ENCODE results near the gene CCDC191.

The CCDC191 gene

DNA sequence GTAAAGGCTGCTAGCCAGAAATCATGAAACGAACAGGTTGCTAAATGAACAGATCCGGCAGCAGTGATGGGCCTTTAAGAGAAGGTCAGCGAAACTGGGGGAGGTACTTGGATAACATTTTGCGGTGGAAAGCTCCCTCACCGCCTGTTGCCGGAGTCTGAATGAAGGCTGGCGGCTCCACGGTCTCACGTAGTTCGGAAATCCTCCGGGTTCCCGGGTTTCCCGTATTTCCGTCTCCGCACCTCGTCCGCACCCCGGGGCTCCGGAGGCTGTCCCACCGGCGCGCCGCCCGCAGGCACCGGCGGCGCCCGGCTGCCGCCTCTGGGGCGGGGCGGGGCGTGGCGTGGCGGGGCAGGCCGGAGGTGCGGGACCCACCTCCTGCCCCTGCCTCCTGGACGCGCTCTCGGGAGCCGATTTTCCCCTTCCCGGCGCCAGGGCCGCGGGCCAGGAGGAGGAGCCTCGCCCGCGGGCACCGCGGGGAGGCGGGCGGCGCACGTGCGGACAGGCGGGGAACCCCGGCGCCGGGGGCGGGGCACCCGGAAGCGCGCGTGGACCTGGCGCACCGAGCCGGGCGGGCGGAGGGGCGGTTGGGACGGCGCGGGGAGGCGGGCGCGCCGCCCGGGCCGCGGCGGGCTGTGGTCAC lies 108.8 kb downstream of the CCDC191 start, which contains the start of gene ZDHHC23:
TSS of gene ZDHHC23 (plus strand) at position 642 of the 643 bp plus-strand sequence. CDS start 790 bp downstream, outside the sequence.
- peak; percentile 79 for DNase-seq
- Histone ChIP-seq H3K4me3 (ENCODE audit: low read length) (peak within 1 kb of the TSS; percentile 71), H3K4me1 (ENCODE audit: low read length) (peaks cover 6% of the 10 kb centered on the region; the same call in 1 of the 2 replicates), H3K4me2 (ENCODE audit: low read depth, low read length) (peak within 1 kb of the TSS; percentile 78), H3K79me2 (ENCODE audit: low read length) (peaks cover 13% of the 10 kb centered on the region), H3K36me3 (replicated peaks; ENCODE audit: insufficient read depth, low read length) (no peaks in the 10 kb centered on the region), H3K9me3 (replicated peaks; ENCODE audit: insufficient read depth, low read length) (no peaks in the 10 kb centered on the region), H2AFZ (ENCODE audit: low read length) (peak within 1 kb of the TSS; percentile 86), H3F3A (ENCODE audit: insufficient read depth, low read length) (peaks cover 5% of the 10 kb centered on the region; the same call in 1 of the 2 replicates), H3K27me3 (replicated peaks; ENCODE audit: insufficient read depth, low read length) (no peaks in the 10 kb centered on the region), H3K27ac (ENCODE audit: low read length) (peak within 1 kb of the TSS; percentile 65; the same call in 1 of the 2 replicates), H3K9ac (ENCODE audit: low read length) (peak within 1 kb of the TSS; percentile 65), H4K20me1 (ENCODE audit: insufficient read depth, low read length) (no peaks in the 10 kb centered on the region), H3K9me2 (replicated peaks; ENCODE audit: insufficient read depth, low read length) (no peaks in the 10 kb centered on the region)
- TF ChIP-seq EZH2 (optimal IDR thresholded peaks at IDR 0.05; ENCODE audit: low read depth, low read length) (no peak), EZH2phosphoT487 (IDR thresholded peaks at IDR 0.05; ENCODE audit: low read length) (no peak)
- TF ChIP-seq, protein P1, sequence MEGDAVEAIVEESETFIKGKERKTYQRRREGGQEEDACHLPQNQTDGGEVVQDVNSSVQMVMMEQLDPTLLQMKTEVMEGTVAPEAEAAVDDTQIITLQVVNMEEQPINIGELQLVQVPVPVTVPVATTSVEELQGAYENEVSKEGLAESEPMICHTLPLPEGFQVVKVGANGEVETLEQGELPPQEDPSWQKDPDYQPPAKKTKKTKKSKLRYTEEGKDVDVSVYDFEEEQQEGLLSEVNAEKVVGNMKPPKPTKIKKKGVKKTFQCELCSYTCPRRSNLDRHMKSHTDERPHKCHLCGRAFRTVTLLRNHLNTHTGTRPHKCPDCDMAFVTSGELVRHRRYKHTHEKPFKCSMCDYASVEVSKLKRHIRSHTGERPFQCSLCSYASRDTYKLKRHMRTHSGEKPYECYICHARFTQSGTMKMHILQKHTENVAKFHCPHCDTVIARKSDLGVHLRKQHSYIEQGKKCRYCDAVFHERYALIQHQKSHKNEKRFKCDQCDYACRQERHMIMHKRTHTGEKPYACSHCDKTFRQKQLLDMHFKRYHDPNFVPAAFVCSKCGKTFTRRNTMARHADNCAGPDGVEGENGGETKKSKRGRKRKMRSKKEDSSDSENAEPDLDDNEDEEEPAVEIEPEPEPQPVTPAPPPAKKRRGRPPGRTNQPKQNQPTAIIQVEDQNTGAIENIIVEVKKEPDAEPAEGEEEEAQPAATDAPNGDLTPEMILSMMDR (IDR thresholded peaks at IDR 0.05; ENCODE audit: low read length): no peak

DNA sequence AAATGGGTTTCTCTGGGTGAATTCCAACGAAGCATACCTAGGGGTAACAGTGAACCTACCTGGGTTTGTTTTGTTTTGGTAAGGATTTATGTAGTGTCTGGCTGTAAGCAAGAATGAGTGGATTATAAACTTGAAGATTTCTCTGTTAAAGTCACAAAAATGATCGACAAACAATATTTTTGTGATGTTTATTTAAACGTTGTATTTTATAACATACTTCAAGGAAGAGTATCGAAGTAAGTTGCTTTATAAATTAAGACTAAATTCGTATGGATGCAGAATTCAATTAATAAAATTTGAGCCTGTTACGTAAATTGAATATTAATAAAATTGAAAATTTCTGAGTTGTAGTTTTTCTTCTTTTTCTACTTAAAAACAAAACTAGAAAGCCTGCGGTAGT lies 109.5 kb downstream of the CCDC191 start:
- Histone ChIP-seq H3K9me3 (replicated peaks; ENCODE audit: insufficient read depth, low read length) (no peaks in the 10 kb centered on the region), H2AFZ (ENCODE audit: low read length) (peak overlapping the region; percentile 86), H4K20me1 (ENCODE audit: insufficient read depth, low read length) (no peaks in the 10 kb centered on the region), H3K9me2 (replicated peaks; ENCODE audit: insufficient read depth, low read length) (no peaks in the 10 kb centered on the region), H3K4me1 (ENCODE audit: low read length) (peaks cover 6% of the 10 kb centered on the region; the same call in 1 of the 2 replicates), H3F3A (ENCODE audit: insufficient read depth, low read length) (peaks cover 5% of the 10 kb centered on the region; the same call in 1 of the 2 replicates), H3K79me2 (ENCODE audit: low read length) (peaks cover 13% of the 10 kb centered on the region), H3K4me2 (ENCODE audit: low read depth, low read length) (peak overlapping the region; percentile 56), H3K27me3 (replicated peaks; ENCODE audit: insufficient read depth, low read length) (no peaks in the 10 kb centered on the region), H3K4me3 (ENCODE audit: low read length) (peak overlapping the region; percentile 67), H3K9ac (ENCODE audit: low read length) (peak overlapping the region; percentile 53; the same call in 1 of the 2 replicates), H3K27ac (ENCODE audit: low read length) (peak overlapping the region; percentile 48; the same call in 1 of the 2 replicates), H3K36me3 (replicated peaks; ENCODE audit: insufficient read depth, low read length) (no peaks in the 10 kb centered on the region)
- TF ChIP-seq EZH2 (optimal IDR thresholded peaks at IDR 0.05; ENCODE audit: low read depth, low read length): no peak
- TF ChIP-seq EZH2phosphoT487 (IDR thresholded peaks at IDR 0.05; ENCODE audit: low read length): no peak
- TF ChIP-seq, protein P1 (IDR thresholded peaks at IDR 0.05; ENCODE audit: low read length): no peak
- DNase-seq: no peak

DNA sequence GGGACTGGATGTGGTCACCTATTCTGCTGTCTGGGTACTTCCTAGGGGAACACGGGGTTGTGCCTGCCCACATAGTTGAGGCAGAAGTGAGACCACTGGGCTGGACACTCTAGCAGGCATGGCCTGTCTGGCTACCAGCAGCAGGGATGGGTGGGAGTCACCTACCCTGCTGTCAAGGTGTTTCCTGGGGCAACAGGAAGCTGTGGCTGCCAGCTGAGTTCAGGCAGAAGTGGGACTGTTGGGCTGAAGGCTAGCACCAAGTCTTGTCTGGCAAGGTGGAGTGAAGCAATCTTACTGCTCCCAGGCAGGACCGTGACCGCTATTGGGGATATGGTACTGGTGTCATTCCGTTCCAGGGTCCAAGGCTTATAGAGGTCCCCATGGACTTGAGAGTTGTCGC lies 128.8 kb downstream of the CCDC191 start:
- no peaks in the 10 kb centered on the region for H3K79me2 ChIP-seq (ENCODE audit: low read length)
- no peaks in the 10 kb centered on the region for H4K20me1 ChIP-seq (ENCODE audit: insufficient read depth, low read length)
- DNase-seq: no peak
- H3K36me3 ChIP-seq (replicated peaks; ENCODE audit: insufficient read depth, low read length): no peaks in the 10 kb centered on the region
- no peak overlapping the region for H3K4me3 ChIP-seq (ENCODE audit: low read length)
- no peak overlapping the region for H3K4me2 ChIP-seq (ENCODE audit: low read depth, low read length)
- no peaks in the 10 kb centered on the region for H3K9me3 ChIP-seq (replicated peaks; ENCODE audit: insufficient read depth, low read length)
- H2AFZ ChIP-seq (ENCODE audit: low read length): no peak overlapping the region
- TF ChIP-seq, protein P1 (IDR thresholded peaks at IDR 0.05; ENCODE audit: low read length): no peak
- TF ChIP-seq EZH2 (optimal IDR thresholded peaks at IDR 0.05; ENCODE audit: low read depth, low read length) (no peak), EZH2phosphoT487 (IDR thresholded peaks at IDR 0.05; ENCODE audit: low read length) (no peak)
- no peak overlapping the region for H3K9ac ChIP-seq (ENCODE audit: low read length)
- H3K4me1 ChIP-seq (ENCODE audit: low read length): no peaks in the 10 kb centered on the region
- H3F3A ChIP-seq (ENCODE audit: insufficient read depth, low read length): no peaks in the 10 kb centered on the region
- H3K9me2 ChIP-seq (replicated peaks; ENCODE audit: insufficient read depth, low read length): no peaks in the 10 kb centered on the region
- no peaks in the 10 kb centered on the region for H3K27me3 ChIP-seq (replicated peaks; ENCODE audit: insufficient read depth, low read length)
- no peak overlapping the region for H3K27ac ChIP-seq (ENCODE audit: low read length)

All from MM.1S (cell line).